HS-27A (cell line): ENCODE data around the gene PSMB3.
"Not testable (repeated sequence)": the region's sequence is repeated elsewhere in the genome, so short reads cannot be mapped to it uniquely, and the experiment has no call there.

ENCODE experiments used
- DNase-seq: peaks from one replicate; pipeline ENCODE4 v3.0.0-alpha.2; 2012; ENCODE audit warnings: low read depth, missing footprints

Gene PSMB3

DNA sequence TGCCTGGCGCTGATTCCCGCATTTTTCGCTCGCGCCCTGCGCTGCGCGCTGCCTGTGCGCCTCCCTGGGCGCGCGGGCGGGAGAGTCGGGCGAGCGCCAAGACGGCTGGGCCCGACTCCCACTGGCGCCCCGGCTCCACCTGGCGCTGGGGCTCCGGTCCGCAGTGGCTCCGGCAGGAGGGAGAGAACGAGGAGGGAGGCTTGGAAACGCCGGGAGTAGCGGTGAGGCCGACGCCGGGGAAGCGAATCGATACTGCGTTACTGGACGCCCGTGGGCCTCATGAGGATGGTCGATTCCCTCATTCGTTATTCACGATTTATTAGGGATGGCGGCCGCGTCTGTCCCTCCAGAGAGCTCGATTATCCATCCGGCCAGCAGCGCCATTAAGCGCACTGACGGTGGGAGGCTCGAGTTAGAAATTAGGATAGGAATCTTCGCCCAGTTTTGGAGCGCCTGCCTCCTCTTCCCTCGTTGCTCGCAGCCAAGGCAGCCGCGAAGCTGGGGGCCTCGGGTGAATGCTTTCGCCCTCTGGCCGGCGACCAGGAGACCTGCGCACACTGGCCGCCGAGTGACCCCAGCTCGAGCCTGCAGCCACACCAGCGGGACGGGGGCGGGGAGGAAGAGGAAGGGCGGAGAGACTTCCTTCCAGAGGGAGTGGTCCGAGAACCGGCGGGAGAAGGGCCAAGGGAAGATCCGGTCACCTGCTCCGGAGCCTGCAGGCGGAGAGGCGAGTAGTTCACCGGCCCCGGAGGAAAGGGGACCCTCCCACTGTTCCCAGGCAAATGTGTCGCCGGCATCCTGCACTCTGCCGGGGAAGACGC, 3.1 kb upstream of the PSMB3 start:
- DNase-seq, result no peak

DNA sequence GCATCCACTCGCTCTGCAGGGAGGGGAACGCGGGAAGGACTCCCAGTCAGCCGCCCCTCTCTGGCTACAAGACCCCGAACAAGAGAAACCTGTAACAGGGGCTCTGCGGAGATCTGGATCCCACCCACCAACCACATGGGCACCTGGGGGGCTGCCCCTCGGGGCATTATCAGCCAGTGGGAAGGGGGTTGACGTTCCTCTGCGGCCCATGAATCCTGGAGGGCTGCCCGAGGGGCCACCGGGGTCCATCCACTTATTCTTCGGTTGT, 2.6 kb upstream of the PSMB3 start:
- DNase-seq, result no peak

DNA sequence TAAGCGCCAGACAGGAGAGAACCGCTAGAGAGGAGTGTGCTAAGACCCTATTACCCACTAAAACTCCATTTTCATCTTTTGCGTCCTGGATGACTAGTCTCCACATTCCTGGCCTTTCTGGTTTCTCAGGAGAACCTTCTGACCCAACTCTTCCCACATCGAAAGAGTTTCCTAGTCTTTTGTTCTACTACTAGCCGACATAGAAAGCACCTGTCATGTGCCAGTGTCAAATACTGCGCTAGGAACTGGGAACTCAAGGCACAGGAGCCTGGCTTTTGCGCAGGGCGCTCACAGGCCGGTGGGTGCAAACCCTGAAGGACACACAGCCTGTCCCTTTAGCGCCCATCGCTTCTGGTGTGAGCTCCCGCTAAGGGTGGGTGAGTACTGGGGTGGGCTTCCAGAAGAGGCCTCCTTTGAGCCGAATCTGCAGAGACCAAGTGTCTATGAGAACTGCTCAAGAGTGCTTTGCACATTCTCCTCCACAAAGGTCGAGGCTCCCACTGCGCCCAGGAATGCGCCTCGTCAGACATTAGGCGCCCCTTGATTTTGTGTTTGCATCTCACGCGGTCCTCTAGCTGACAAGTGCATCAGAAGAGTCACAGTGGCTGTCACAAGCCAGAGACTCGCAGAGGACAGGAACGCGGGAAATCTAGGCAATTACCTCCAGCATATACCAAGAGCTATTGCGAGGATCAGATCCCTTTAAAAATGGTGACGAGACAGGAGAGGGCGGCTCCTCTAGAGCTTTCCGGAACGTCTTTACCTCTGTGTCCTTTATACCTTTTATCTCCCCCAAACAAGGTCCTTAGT, 2.0 kb upstream of the PSMB3 start:
- DNase-seq, result no peak

DNA sequence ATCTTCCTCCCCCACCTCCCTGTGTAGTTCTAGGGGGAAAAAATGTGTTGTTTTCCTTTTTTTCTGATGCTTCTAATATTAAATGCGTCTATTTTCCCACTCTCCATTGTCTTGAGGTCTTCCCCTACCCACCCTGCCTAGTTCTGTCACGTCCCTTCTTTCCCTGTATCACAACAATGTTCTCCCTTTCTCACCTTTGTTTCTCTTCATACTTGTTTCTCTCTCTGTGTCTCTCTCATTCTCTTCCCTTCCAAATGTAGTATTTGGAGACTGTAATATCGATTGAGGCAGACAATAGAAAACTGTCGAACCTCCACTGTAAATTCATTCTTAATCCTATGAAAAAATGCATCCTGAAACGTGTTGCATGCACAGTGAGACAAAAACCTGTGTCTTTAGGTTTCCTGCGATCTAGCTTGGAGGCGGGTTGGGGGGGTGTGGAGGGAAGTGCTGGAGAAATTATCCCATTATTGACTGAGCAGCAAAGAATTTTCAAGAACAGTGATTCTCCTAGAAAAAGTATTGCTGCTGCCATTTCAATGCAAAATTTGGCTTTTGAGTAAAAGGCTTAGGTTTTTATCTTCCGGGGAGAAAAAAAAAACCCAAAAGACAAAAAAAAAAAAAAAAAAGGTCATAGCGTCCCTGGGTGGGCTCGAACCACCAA, 1.3 kb upstream of the PSMB3 start:
- DNase-seq, result no peak

DNA sequence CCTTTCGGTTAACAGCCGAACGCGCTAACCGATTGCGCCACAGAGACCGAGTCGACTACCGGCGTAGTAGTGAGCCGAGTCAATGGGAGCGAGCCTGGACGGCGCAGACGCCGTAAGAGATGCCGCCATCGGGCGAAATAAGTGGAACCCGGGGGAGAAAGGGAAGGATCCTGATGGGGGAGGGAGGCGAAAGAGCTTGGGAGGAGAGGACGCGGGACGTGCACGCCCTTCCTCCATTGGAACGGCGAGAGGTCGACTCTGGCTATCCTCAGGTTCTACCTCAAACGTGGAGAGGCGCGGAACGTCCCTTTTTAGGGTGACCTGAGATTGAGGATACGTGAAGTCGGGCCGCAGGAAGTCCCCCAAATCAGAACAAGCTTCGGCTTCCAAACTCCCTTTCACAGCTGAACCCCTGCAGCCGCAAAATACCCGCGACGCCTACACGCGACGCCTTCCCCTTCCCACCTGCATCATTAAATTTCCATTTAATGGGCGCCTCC, 683 bp upstream of the PSMB3 start:
- DNase-seq, result no peak

DNA sequence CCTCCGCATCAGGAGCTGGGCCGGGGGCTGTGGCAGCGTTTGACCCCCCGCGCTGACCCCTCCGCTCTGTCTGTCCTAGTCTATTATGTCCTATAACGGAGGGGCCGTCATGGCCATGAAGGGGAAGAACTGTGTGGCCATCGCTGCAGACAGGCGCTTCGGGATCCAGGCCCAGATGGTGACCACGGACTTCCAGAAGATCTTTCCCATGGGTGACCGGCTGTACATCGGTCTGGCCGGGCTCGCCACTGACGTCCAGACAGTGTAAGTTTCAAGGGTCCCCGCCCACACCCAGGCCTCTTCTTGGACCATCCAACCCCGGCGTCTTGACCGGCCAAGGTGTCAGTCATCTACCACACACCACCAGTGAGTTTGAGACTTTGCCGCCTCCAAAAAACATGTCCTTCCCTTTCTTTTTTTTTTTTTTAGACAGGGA, 548 bp downstream of the PSMB3 start:
- no peak for DNase-seq

DNA sequence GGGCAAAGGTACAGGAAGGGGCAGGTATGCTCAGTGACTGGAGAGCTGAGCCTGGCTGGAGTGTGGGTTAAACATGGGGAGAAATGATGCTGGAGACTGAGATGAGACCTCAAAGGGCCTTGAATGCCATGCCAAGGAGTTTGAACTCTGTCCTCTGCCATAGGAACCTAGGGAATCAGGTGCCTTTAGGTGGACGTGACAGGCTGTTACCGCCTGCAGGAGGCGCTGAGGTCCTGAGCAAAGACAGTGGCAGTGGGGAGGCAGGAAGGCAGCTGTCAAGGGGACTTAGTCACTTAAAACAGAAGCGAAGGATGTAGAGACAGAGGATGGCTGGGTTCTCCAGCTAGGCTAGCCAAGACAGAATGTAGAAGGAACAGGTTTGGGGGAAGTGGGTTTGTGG, 9.1 kb downstream of the PSMB3 start:
- no peak for DNase-seq

DNA sequence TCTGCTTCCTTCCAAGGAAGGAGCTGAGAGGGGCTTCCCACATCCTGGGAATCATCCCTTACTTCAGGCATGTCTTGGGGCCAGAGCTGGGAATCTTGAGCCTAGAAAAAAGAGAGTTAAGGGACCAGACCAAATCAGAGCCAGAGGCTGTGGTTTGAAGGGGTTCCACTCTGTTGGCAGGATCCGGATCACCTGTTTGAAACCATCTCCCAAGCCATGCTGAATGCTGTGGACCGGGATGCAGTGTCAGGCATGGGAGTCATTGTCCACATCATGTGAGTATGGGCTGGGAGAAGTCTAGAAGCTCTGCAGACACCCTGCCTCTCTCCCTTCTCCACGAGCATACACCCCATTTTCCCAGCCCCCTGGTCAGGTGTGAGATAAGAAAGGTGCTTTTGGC, 9.7 kb downstream of the PSMB3 start:
- no peak for DNase-seq

DNA sequence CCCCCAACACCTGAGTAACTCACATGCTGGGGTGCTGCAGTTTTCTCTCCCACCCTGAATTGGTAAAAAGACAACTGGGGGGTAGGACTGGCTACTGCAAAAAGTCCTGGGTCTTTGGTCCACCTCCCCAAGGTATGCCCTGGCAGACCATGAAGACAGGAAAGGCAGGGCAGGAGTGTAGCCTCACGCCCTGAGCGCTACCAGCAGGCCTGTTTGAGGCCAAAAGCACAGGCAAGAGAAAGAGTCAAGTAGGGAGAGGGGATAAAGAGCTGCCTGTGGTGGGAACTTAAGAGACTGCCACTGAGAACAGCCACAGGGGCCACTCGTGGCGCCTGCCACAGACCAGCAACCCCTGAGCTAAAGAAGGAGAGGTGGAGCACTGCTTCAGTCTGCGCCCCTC, 13.8 kb downstream of the PSMB3 start:
- DNase-seq, result no peak

DNA sequence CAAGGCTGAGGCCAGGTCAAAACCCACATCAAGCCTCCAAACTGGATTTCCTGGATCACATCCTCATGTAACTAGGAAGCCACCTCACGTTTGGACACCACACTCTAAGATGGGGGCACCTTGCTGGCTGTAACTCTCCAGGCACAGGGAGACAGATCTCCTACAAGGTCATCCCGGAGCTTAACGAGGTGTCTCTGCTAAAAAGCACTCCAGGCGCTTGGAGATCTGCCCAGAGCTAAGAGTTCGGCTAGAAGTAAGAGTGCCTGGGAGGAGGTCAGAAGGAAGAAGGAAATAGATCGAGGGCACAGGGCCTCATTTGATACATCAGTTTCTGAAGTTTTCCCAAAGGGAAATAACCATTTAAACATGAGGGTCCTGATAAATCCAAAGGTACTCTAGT, 15.9 kb downstream of the PSMB3 start:
- no peak for DNase-seq

DNA sequence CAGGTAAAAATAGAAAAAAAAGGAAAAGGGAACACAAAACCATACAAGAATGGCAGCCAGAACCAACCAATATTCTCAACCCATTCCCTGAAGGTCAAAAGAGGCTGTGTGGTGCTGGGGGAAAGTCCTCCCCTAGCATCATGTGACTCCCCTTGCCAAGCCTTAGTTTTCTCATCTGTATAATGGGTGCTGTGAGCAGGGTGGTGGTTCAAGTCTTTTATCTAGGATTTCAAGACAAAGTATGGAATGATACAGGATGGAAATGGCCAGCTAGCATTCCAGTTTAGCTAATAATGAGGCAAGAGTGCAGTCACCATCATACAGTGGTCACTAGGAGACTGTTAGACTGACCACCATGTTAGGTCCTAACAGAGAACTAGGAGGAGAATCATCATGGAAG, 20.7 kb downstream of the PSMB3 start:
- DNase-seq, result no peak

DNA sequence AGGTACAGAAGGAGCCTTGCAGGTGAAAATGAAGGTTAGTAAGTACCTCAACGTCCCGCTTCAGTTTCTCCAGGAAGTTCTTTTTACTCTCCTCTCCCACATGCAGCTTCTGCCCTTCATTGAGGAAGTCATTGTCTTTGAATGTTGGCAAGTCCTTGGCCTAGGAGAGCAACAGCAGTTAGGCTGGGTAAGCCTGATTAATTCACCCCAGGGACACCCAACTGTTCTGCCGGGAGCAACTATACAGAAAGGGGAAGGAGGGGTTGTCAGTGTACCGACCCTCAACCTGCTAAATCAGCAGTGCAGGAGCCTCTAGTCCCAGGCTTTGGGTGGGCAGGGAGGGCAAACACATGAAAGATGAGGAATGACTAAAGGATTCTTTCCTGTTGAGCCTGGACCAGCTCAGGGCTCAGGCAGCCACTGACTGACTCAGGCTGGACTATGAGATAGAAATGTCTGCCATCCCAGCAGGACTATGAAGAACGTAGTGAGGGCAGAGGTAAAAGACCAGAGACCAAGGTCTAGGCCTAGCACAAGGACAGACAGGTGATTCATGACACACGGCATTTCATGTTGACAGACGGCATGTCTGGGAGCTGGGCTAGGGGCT, 25.2 kb downstream of the PSMB3 start:
- DNase-seq, result no peak

DNA sequence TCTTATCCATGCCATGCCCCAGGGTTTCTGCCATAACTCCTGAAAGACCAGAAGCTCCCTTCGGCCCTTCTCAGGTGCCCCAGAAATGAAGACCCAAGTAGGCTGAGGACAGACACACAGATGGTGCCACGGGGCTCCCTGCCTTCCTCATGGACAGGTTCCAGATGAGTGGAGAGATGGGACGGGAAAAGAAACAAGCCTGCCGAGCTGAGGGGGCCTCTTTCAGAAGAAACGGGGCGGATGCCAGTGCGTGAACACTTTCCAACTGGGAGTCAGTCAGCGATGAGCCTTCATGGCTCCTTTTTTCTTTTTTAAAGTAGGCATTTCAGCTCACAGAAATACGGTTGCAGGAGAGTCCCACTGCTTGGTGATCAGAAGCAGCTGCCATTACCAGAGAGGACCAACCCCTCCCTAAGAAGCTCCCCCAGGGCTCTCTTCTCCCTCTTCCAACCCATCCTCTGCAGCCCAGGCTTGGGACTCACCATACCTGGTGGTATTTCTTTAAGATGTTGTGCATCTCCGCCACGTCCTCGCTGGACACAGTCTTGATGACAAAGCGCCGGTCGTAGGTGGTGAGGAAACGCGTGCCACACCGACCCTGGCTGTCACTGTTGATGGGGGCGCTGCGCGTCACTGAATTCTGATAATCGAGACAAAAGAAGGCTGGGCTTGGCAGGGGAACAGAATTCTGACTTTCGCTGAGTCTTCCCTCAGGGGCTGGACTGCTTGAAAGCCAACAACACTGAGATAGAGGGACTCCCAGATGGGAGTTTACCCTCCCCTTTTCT, 27.6 kb downstream of the PSMB3 start:
- no peak for DNase-seq

DNA sequence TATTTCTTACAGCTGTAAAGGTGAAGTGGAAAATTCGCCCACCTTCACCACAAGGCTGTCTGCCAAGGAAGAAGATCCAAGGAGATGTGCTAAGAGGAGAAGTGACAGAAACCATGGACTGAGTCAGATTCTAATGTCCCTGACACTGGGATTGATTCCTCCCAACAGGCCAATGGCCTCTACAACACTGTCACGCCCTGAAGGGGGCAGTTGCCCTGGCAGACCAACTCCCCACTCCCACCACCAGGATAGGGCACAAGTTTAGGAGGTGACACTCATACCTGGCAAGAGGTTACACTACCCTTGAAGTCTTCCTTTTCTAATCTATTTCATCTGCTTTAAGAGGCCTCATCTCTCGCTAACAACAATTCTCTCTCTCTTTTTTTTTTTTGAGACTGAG, 30.7 kb downstream of the PSMB3 start:
- no peak for DNase-seq

DNA sequence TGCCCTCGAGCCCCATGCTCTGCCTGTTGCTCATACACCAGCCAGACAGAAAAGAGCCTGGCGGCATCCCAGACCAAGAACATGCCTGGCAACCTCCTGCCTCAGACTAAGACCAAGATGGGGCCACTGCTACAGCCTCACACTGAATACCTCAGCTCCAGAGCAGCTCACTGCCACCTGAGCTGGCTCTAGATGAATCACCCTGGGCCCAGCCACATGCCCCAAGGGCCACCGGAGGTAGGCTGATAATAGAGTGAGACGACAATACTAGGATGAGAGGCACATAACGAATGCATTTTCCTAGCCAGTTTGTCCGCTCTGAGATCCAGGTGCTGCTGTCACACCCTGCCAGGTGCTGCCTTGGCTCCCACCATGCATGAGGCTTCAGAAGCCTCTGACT, 33.8 kb downstream of the PSMB3 start:
- DNase-seq, result no peak

DNA sequence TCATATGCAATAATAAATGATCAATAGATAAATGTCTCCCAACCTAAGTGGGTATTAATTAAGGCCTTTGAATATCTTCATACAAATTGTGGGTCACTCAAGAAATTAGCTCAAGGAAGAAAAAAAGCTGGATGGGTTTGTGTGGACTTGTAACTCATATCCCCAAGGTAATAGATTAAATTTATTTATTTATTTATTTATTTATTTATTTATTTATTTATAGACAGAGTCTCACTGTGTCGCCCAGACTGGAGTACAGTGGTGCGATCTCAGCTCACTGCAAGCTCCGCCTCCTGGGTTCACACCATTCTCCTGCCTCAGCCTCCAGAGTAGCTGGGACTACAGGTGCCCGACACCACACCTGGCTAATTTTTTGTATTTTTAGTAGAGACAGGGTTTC, 35.5 kb downstream of the PSMB3 start:
- DNase-seq, result not testable (repeated sequence)

DNA sequence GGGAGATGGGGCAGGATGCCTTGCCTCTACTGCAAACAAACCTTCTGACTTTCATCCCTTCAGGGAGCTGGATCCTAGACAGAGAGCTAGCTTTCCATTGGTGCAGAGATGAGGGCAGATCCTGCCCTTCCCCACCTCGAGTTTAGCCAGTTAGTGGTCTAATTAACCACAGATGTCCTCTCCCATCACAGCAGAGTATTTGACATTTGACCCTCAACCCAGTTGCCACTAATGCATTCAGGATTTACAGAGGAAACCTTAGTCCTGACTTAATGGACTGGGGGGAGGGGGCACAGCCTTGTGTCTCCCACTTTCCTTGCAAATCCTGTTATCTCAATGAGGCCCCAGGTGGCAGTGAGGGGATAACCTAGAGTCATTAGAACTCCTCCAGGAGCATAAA, 36.6 kb downstream of the PSMB3 start:
- no peak for DNase-seq

DNA sequence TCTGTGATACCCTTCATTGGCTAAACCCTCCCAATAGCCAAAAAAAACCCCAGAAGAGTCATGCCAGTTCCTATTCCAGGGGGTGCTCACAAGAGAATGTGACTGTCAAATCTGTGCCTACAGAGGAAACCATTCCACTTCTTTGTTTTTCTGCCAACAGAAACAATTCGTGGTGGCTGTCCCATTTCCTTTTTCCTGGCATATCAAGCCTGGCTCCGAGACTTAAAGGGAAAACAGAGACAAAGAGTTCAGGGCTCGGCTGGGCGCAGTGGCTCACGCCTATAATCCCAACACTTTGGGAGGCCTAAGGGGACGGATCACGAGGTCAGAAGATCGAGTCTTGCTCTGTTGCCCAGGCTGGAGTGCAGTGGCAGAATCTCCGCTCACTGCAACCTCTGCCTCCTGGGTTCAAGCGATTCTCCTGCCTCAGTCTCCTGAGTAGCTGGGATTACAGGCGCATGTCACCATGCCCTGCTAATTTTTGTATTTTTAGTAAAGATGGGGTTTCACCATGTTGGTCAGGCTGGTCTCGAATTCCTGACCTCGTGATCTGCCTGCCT, 37.7 kb downstream of the PSMB3 start:
- not testable (repeated sequence) for DNase-seq

DNA sequence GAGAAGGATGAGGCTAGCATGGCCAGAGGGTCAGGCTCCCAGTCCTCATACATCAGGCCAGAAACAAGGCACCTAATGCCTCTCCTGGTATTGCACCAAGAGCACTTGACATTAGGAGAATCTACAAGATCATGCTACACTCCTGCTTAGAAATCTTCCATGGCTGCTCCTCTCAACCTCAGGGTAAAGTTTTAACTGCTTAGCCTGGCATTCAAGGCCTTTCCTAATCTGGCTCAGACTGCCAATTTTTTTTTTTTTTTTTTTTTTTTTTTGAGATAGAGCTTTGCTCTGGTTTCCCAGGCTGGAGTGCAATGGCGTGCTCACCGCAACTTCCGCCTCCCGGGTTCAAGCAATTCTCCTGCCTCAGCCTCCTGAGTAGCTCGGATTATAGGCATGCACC, 38.6 kb downstream of the PSMB3 start:
- DNase-seq, result no peak

DNA sequence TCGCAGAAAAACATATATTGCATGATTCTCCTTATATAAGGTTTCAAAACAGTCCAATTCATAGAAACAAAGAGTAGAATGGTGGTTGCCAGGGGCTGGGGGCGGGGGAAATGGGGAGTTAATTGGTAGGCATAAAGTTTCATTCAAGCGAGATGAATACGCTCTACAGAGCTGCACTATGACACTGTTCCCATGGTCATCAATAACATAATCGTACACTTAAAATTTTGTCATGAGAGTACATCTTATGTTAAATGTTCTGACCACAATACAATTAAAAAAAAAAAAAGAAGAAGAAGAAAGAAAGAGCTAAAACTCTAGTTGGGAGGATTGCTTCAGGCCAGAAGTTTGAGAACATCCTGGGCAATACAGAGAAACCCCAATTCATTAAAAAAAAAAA, 41.7 kb downstream of the PSMB3 start:
- DNase-seq, result no peak

DNA sequence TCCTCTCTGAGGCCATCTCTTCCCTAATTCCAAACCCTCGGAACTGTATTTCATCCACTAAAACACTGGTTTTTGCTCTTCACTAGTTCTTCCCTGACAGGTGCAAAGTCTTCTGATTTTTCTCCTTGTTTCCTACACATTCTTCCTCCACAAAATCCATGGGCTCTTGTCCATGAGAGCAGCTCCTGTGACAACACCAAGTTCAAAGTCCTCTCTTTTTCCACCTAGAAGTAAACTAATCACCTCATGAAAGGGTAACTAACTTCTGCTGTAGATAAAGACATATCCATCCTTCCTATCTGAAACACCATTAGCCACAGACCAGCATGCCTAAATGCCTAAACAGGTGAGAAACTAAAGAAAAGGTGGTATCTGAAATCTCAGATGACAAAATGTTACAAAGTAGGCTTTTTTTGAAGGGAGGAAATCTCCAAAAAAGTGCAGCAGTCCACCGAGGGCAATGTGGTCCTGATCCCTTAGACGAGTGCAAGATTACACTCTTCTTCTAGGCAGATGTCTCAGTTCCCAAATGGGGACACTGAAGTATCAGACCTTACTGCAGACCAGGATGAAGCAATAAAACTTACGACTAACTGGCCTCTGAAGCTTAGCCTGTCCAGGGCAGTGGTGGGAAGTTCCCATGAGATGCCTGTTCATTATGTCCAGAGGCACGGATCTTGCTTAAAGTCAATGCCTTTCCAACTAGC, 44.1 kb downstream of the PSMB3 start:
- DNase-seq, result no peak
